ENCODE results near the gene PCDHGA6.
"Not testable (repeated sequence)": the region's sequence is repeated elsewhere in the genome, so short reads cannot be mapped to it uniquely, and the experiment has no call there.

GRCh38 chr5:141340781-141341354 is 32.8 kb upstream of the PCDHGA6 start:
- not testable (repeated sequence) for TF ChIP-seq POLR2AphosphoS5 (IDR thresholded peaks at IDR 0.05; ENCODE audit: low read depth, low read length); SIN3A (IDR thresholded peaks at IDR 0.05; ENCODE audit: borderline replicate concordance, low read depth, low read length); REST (IDR thresholded peaks at IDR 0.05; ENCODE audit: low read depth, low read length); EZH2phosphoT487 (IDR thresholded peaks at IDR 0.05; ENCODE audit: borderline replicate concordance, low read depth); FOXM1 (IDR thresholded peaks at IDR 0.05; ENCODE audit: low read depth)
- TF ChIP-seq, protein P1, sequence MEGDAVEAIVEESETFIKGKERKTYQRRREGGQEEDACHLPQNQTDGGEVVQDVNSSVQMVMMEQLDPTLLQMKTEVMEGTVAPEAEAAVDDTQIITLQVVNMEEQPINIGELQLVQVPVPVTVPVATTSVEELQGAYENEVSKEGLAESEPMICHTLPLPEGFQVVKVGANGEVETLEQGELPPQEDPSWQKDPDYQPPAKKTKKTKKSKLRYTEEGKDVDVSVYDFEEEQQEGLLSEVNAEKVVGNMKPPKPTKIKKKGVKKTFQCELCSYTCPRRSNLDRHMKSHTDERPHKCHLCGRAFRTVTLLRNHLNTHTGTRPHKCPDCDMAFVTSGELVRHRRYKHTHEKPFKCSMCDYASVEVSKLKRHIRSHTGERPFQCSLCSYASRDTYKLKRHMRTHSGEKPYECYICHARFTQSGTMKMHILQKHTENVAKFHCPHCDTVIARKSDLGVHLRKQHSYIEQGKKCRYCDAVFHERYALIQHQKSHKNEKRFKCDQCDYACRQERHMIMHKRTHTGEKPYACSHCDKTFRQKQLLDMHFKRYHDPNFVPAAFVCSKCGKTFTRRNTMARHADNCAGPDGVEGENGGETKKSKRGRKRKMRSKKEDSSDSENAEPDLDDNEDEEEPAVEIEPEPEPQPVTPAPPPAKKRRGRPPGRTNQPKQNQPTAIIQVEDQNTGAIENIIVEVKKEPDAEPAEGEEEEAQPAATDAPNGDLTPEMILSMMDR (IDR thresholded peaks at IDR 0.05), result not testable (repeated sequence)
